B cell (primary cell): ENCODE results near the gene MAD2L2. TPM values are rescaled to one million over a fixed set of nuclear protein-coding genes. Genes with fewer than 3 reads are reported as not detected.

ENCODE experiments used
- ATAC-seq: fragments of 200-7000 bp; cut with Tn5 transposase; one replicate; pipeline ENCODE4 v1.10.0; 2021; ENCODE audit warnings: low read depth, mild to moderate bottlenecking, moderate number of reproducible peaks, moderate library complexity
- CTCF ChIA-PET: fragments of 350-600 bp; sonication (Branson Sonifier 250); formaldehyde crosslinking; loops from one replicate; lab custom pipeline; 2021; ENCODE audit warnings: antibody characterized with exemption, inconsistent platforms; lab: Charles Lee
- POLR2A ChIA-PET: fragments of 350-600 bp; sonication (Branson Sonifier 250); formaldehyde crosslinking; loops from one replicate; lab custom pipeline; 2021; ENCODE audit warnings: antibody characterized with exemption; lab: Charles Lee
- DNase-seq: peaks from one replicate; pipeline ENCODE4 v3.0.0; 2013
- H2AFZ ChIP-seq: 2 replicates; pipeline ENCODE4 v1.6.1; 2012; ENCODE audit warnings: mild to moderate bottlenecking, low read depth, low read length; ENCODE audit not compliant: insufficient read depth, poor library complexity, severe bottlenecking
- H3K27ac ChIP-seq, 2 donors: 1 replicate in 1 of 2; 2 replicates in 1 of 2; pipeline ENCODE4 v1.5.1; 2012 to 2013; ENCODE audit warnings: low read length in 2 of 2, mild to moderate bottlenecking in 2 of 2, moderate library complexity in 1 of 2
- H3K27me3 ChIP-seq, 4 experiments: fragments of 200-600 bp in 1 of 4; sonication (generic) in 1 of 4; replicated peaks in 1 of 4; 1 replicate in 2 of 4; 2 replicates in 2 of 4; pipeline versions ENCODE4 v1.6.1 to v1.7.0; 2013 to 2016; ENCODE audit warnings: low read length in 3 of 4, mild to moderate bottlenecking in 2 of 4, mixed read lengths in 1 of 4, moderate library complexity in 1 of 4; ENCODE audit not compliant: insufficient read depth in 4 of 4, control insufficient read depth in 3 of 4; ENCODE audit errors: control extremely low read depth in 1 of 4
- H3K36me3 ChIP-seq, 2 experiments: replicated peaks in 1 of 2; 1 replicate in 1 of 2; 2 replicates in 1 of 2; pipeline versions ENCODE4 v1.6.1 to v1.7.1; 2013; ENCODE audit warnings: low read length in 1 of 2; ENCODE audit not compliant: insufficient read depth in 2 of 2, control insufficient read depth in 1 of 2; ENCODE audit errors: control extremely low read depth in 1 of 2, extremely low read depth in 1 of 2
- H3K4me1 ChIP-seq, 2 donors: fragments of 200-600 bp in 1 of 2; sonication (generic) in 1 of 2; 1 replicate in 1 of 2; 2 replicates in 1 of 2; pipeline versions ENCODE4 v1.5.1 to v1.6.1; 2013 to 2017; ENCODE audit warnings: low read length in 2 of 2; ENCODE audit not compliant: control insufficient read depth in 2 of 2, insufficient read depth in 2 of 2
- H3K4me2 ChIP-seq: replicated peaks from 2 replicates; pipeline ENCODE3; 2012; ENCODE audit warnings: mild to moderate bottlenecking, low read depth, low read length; ENCODE audit not compliant: poor library complexity, severe bottlenecking
- H3K4me3 ChIP-seq, 5 experiments: fragments of 200-600 bp in 1 of 5; sonication (generic) in 1 of 5; 1 replicate in 3 of 5; 2 replicates in 2 of 5; pipeline versions ENCODE4 v1.5.1 to v1.7.0; 2011 to 2016; ENCODE audit warnings: low read length in 4 of 5, mild to moderate bottlenecking in 4 of 5, low read depth in 2 of 5, control low read depth in 1 of 5, moderate library complexity in 1 of 5; ENCODE audit not compliant: insufficient read depth in 1 of 5; ENCODE audit errors: control extremely low read depth in 1 of 5, extremely low read depth in 1 of 5
- H3K79me2 ChIP-seq: fragments of 200-600 bp; sonication (generic); one replicate; pipeline ENCODE4 v1.6.0; 2016; ENCODE audit warnings: low read length; ENCODE audit not compliant: control insufficient read depth, insufficient read depth
- H3K9ac ChIP-seq: fragments of 200-600 bp; sonication (generic); 2 replicates; pipeline ENCODE4 v1.6.1; 2017; ENCODE audit warnings: mild to moderate bottlenecking, low read length, moderate library complexity
- H3K9me3 ChIP-seq, 3 donors: one replicate each; pipeline versions ENCODE4 v1.6.1 to v1.7.1; 2013; ENCODE audit warnings: low read length in 2 of 3; ENCODE audit not compliant: control insufficient read depth in 2 of 3, insufficient read depth in 1 of 3; ENCODE audit errors: control extremely low read depth in 1 of 3
- H4K20me1 ChIP-seq: 2 replicates; pipeline ENCODE4 v1.6.0; 2012; ENCODE audit warnings: mild to moderate bottlenecking, low read length; ENCODE audit not compliant: insufficient read depth, control insufficient read depth, poor library complexity, severe bottlenecking
- H3K27ac Mint-ChIP-seq: one replicate; pipeline ENCODE4 v1.8.0; 2021; ENCODE audit warnings: mixed read lengths
- H3K27me3 Mint-ChIP-seq: one replicate; pipeline ENCODE4 v1.8.0; 2021; ENCODE audit warnings: mixed read lengths
- H3K4me1 Mint-ChIP-seq: one replicate; pipeline ENCODE4 v1.8.0; 2021; ENCODE audit warnings: mixed read lengths
- H3K4me3 Mint-ChIP-seq: one replicate; pipeline ENCODE4 v1.8.0; 2021; ENCODE audit warnings: mixed read lengths
- H3K9me3 Mint-ChIP-seq: one replicate; pipeline ENCODE4 v1.8.0; 2022; ENCODE audit warnings: mixed read lengths; ENCODE audit not compliant: insufficient read depth
- CTCF ChIP-seq: fragments of 200-600 bp; IDR thresholded peaks from one replicate; pipeline ENCODE4 v1.8.0; 2022; ENCODE audit warnings: antibody characterized with exemption, mild to moderate bottlenecking
- EZH2 ChIP-seq: IDR thresholded peaks from 2 replicates; pipeline ENCODE4 v1.6.1; 2012; ENCODE audit warnings: borderline replicate concordance, low read depth, mild to moderate bottlenecking, moderate library complexity, low read length; ENCODE audit not compliant: insufficient read depth, poor library complexity, severe bottlenecking
- WGBS: methylation state at CpG from one replicate; pipeline ENCODE4 v1.1.5; 2013; ENCODE audit warnings: missing lambda C conversion rate; ENCODE audit not compliant: insufficient coverage; 5-methylcytosine and 5-hydroxymethylcytosine counted together
- intact Hi-C: fragments of 100-400 bp; cut with micrococcal nuclease; formaldehyde crosslinking; loops from one replicate; pipeline ENCODE4 v1.10.0; 2022
- polyA plus RNA-seq: library from polyadenylated mRNA; depleted of rRNA; stranded (reverse); fragments of >200 nt; gene quantifications from 2 replicates; pipeline ENCODE4 v1.2.3, GENCODE V29; 2012
- total RNA-seq, 2 donors: library from RNA; stranded (reverse); fragments of 120-200 nt in 1 of 2; gene quantifications; 1 replicate in 1 of 2; 2 replicates in 1 of 2; pipeline versions ENCODE4 v1.2.3 to v1.2.4, GENCODE V29; 2013 to 2022

The MAD2L2 gene
- total and polyA plus RNA-seq, 2 donors (not counting 1 experiment from before 2014, with no cell fraction given) = 29.0 to 42.2 TPM

GRCh38 chr1:11654939-11655808 is 25.8 kb downstream of the MAD2L2 start:
- no peaks in the 10 kb centered on the region for H3K9me3 ChIP-seq
- 8% methylated on average over 29 of the region's 45 CpGs for WGBS
- no peaks in the 10 kb centered on the region for H3K9me3 Mint-ChIP-seq
- ChIA-PET POLR2A (interaction anchor here (0.6 to 1.4 kb wide), 4 partner anchors 9 to 728 kb away, joined by 3 to 8 read pairs (median 6); partner anchors contain the start of gene FBXO6), CTCF (interaction anchor here (0.7 to 18.9 kb wide), 5 partner anchors 8 to 278 kb away, joined by 4 to 231 read pairs (median 13); partner anchors contain the start of gene FBXO6)
- no peaks in the 10 kb centered on the region for H3K27me3 Mint-ChIP-seq
- H4K20me1 ChIP-seq = peaks cover 11% of the 10 kb centered on the region
- peak overlapping the region; percentile 65 for H2AFZ ChIP-seq
- peak overlapping the region in 4 of 5 experiments; percentile 48 to 82 (median 74) for H3K4me3 ChIP-seq
- peak overlapping the region; percentile 84 for H3K4me3 Mint-ChIP-seq
- H3K4me2 ChIP-seq = peak overlapping the region; percentile 95
- H3K4me1 Mint-ChIP-seq = peaks cover 21% of the 10 kb centered on the region
- TF ChIP-seq CTCF (no peak), EZH2 (no peak)
- H3K27ac Mint-ChIP-seq = no peak overlapping the region
- H3K36me3 ChIP-seq = peaks cover 0 to 12% of the 10 kb centered on the region in 2 experiments
- ATAC-seq (peak; percentile 12), DNase-seq (no peak)
- H3K79me2 ChIP-seq = no peaks in the 10 kb centered on the region
- H3K27me3 ChIP-seq = no peaks in the 10 kb centered on the region
- peak overlapping the region in 1 of 2 donors; percentile 25 for H3K27ac ChIP-seq
- H3K4me1 ChIP-seq = peaks cover 14 to 27% of the 10 kb centered on the region in 2 donors
- intact Hi-C loops = loop anchor here (1.0 to 5.0 kb wide), 7 partner anchors 9 to 393 kb away; partner anchors contain the start of genes FBXO6, MAD2L2, MTHFR and MTOR
- H3K9ac ChIP-seq = peak overlapping the region; percentile 70
